ENCODE data around the gene E2F1. TPM values are rescaled to one million over a fixed set of nuclear protein-coding genes. Genes with fewer than 3 reads are reported as not detected.

The E2F1 gene
- polyA plus RNA-seq, 4 donors: 2.2 to 10.9 (median 4.6) TPM

DNA sequence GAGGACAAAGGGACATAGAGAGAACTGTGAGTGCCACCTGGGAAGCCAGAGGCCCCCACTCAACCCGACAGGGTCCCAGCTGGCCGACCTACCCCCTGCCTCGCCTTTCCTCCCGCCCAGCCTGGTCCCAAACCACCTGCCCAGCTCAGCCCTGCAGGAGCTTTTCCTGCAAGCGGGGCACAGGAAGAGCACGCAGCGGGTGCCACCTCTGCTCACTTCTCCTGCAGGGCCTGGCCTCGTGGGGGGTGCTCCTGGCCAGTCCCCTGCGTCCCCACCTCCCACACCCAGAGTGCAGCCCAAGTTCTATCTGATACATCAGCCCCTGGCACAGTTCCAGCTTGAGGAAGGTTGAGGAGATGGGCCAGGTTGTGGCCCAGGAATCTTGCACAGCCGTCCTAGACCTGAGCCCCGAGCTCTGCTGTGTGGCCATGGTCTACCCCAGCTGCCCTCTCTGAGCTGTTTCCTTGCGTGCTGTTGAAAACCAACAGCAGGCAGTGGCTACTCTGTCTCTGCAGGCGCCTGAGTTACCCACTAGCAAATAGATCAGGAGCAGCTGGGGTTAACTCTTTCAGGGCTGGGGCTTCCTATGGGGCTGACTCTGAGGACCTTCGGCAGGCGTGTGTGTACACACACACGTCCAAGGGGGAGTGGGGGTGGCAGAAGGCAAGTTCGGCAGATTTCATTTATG is 13.6 kb downstream of the E2F1 start:
- H3K27ac ChIP-seq (ENCODE audit: low read depth in 1 of 3, low read length in 2 of 3): no peak overlapping the region
- peaks cover 0 to 60% (median 5%) of the 10 kb centered on the region in 3 donors for H3K36me3 ChIP-seq (ENCODE audit: control insufficient read depth in 3 of 3, insufficient read depth in 2 of 3, low read depth in 1 of 3, low read length in 3 of 3)
- DNase-seq (peak in 1 of 2 donors; percentile 27), FAIRE-seq (no peak)
- H3K27me3 ChIP-seq (ENCODE audit: control insufficient read depth in 3 of 3, insufficient read depth in 3 of 3, low read length in 3 of 3): no peaks in the 10 kb centered on the region
- peaks cover 3 to 32% (median 5%) of the 10 kb centered on the region in 3 donors for H3K4me1 ChIP-seq (ENCODE audit: control insufficient read depth in 3 of 3, insufficient read depth in 2 of 3, low read depth in 1 of 3, low read length in 2 of 3)
- H3K9me3 ChIP-seq (ENCODE audit: control insufficient read depth in 2 of 2, insufficient read depth in 1 of 2, low read depth in 1 of 2, low read length in 1 of 2): no peaks in the 10 kb centered on the region
- 35 to 60% (median 37%) methylated on average over 16 to 17 of the region's 17 CpGs for WGBS, 3 donors
- peak overlapping the region in 2 of 3 donors; percentile 68 to 86 for H3K4me3 ChIP-seq (ENCODE audit: low read depth in 1 of 3, low read length in 3 of 3)

DNA sequence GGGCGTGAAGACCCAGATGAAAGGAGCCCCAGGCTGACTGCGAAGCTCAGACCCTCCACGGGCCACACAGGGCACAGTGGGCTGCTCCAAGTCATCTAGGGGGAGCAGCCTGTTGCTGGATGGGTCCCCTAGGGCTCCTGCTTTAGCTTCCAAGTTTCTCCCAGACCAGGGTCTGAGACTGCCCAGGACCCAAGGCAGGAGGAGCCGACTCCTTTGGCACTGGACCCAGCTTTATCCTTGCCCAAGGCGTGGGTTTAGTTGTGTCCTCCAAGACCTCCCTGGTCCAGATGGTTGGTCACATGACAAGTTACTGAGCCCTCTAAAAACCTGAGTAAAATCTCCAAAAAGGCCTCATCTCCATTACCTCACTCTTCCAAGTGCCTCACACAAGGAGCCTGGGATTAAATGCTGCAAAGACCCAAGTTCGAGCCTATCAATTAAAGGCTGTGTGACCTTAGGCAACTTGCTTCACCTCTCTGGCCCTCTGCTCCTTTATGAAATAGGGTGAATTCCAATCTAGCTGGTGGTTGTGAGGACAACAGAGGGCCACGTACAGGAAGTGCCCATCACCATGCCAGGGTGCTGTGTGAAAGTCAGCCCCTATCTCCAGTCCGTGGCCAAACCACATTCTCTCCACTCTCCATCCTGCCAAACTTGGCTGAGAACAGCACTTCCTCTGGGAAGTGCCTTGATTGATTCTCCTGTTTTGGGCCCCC is 14.5 kb downstream of the E2F1 start:
- Histone ChIP-seq H3K36me3 (ENCODE audit: control insufficient read depth in 3 of 3, insufficient read depth in 2 of 3, low read depth in 1 of 3, low read length in 3 of 3) (peaks cover 0 to 52% (median 5%) of the 10 kb centered on the region in 3 donors), H3K4me1 (ENCODE audit: control insufficient read depth in 3 of 3, insufficient read depth in 2 of 3, low read depth in 1 of 3, low read length in 2 of 3) (peaks cover 3 to 34% (median 5%) of the 10 kb centered on the region in 3 donors), H3K4me3 (ENCODE audit: low read depth in 1 of 3, low read length in 3 of 3) (no peak overlapping the region), H3K9me3 (ENCODE audit: control insufficient read depth in 2 of 2, insufficient read depth in 1 of 2, low read depth in 1 of 2, low read length in 1 of 2) (no peaks in the 10 kb centered on the region), H3K27me3 (ENCODE audit: control insufficient read depth in 3 of 3, insufficient read depth in 3 of 3, low read length in 3 of 3) (no peaks in the 10 kb centered on the region), H3K27ac (ENCODE audit: low read depth in 1 of 3, low read length in 2 of 3) (no peak overlapping the region)
- FAIRE-seq (no peak), DNase-seq (no peak)
- WGBS, 3 donors: 82 to 90% (median 85%) methylated on average over 8 of the region's 8 CpGs

DNA sequence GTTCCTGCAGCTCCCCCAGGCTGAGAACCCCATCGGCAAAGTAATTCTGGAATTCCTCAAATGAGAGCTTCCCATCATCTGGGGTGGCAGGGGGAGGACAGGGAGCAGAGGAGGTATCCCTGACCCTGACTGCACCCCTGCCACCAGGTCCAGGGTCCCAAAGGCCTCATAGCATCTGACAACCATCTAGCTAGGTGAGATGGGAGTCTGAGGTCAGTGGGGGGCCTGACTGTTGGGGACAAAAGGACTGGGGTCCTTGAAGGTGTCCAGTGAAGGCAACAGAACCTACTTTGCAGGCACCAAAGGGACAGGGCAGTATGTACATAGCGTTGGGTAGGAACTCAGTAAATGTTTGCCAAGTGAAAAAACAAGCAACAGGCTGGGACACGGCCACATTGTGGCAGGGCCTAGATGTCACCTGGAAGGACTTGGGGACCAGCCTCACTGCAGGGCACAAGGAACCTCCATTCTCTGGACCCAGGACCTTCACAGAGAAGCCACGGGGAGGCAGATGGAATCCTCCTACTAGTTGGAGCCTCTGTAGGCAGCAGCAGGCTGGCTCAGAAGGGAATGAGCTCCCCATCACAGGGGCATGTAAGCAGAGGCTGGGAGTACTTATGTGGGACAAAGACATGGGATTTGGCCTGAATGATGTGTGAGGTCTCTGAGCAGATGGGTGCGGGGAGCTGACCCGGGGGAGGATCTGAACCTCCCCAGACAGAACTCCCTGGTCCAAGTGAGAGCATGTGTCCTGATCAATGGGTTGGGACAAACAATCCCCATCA is 15.3 kb downstream of the E2F1 start:
- Histone ChIP-seq H3K27ac (ENCODE audit: low read depth in 1 of 3, low read length in 2 of 3) (no peak overlapping the region), H3K4me1 (ENCODE audit: control insufficient read depth in 3 of 3, insufficient read depth in 2 of 3, low read depth in 1 of 3, low read length in 2 of 3) (peaks cover 3 to 39% (median 5%) of the 10 kb centered on the region in 3 donors), H3K36me3 (ENCODE audit: control insufficient read depth in 3 of 3, insufficient read depth in 2 of 3, low read depth in 1 of 3, low read length in 3 of 3) (peaks cover 0 to 45% (median 5%) of the 10 kb centered on the region in 3 donors), H3K27me3 (ENCODE audit: control insufficient read depth in 3 of 3, insufficient read depth in 3 of 3, low read length in 3 of 3) (no peaks in the 10 kb centered on the region), H3K9me3 (ENCODE audit: control insufficient read depth in 2 of 2, insufficient read depth in 1 of 2, low read depth in 1 of 2, low read length in 1 of 2) (no peaks in the 10 kb centered on the region), H3K4me3 (ENCODE audit: low read depth in 1 of 3, low read length in 3 of 3) (no peak overlapping the region)
- 86 to 89% (median 88%) methylated on average over 6 of the region's 6 CpGs for WGBS, 3 donors
- FAIRE-seq (no peak), DNase-seq (no peak)

DNA sequence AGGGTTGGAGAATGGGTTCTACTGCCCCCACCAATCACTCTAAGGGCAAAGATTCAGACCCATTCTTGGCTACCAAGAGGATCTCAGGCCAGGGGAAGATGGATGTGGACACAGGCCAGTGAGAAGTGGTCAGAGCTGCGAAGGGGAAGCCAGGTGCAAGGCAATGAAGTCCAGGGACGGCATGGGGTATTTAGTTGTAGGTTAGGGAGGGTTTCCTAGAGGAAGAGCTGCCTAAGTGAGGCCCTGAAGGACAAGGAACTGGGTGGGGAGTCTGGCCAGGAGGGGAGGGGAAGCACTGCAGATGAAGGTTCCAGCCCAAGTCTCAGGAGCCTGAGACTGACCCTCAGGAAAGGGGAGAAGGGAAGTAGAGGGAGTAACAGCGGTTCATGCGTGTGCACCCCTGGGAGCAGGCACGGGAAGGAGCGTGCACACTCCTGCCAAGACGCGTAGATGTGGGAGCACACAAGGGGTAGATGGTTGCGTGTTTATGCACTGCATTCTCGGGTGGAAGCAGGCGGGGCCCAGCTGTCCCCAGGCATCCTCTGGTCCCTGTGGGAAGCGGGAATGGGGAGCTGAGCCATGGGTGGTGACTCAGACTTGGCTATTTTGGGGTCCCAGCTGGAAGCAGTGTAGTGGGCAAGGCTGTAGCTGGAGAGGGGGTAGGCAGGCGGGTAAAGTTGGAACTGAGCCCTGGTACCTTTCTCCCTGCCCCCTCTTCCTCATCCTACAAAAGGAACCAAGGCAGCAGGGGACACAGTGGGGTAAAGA is 16.1 kb downstream of the E2F1 start:
- no peak for DNase-seq
- Histone ChIP-seq H3K4me3 (ENCODE audit: low read depth in 1 of 3, low read length in 3 of 3) (no peak overlapping the region), H3K27ac (ENCODE audit: low read depth in 1 of 3, low read length in 2 of 3) (no peak overlapping the region), H3K27me3 (ENCODE audit: control insufficient read depth in 3 of 3, insufficient read depth in 3 of 3, low read length in 3 of 3) (no peaks in the 10 kb centered on the region), H3K9me3 (ENCODE audit: control insufficient read depth in 2 of 2, insufficient read depth in 1 of 2, low read depth in 1 of 2, low read length in 1 of 2) (no peaks in the 10 kb centered on the region), H3K36me3 (ENCODE audit: control insufficient read depth in 3 of 3, insufficient read depth in 2 of 3, low read depth in 1 of 3, low read length in 3 of 3) (peaks cover 0 to 41% (median 5%) of the 10 kb centered on the region in 3 donors), H3K4me1 (ENCODE audit: control insufficient read depth in 3 of 3, insufficient read depth in 2 of 3, low read depth in 1 of 3, low read length in 2 of 3) (peaks cover 3 to 32% (median 5%) of the 10 kb centered on the region in 3 donors)
- no peak for FAIRE-seq
- WGBS, 3 donors: 76 to 92% (median 89%) methylated on average over 12 to 13 of the region's 13 CpGs

DNA sequence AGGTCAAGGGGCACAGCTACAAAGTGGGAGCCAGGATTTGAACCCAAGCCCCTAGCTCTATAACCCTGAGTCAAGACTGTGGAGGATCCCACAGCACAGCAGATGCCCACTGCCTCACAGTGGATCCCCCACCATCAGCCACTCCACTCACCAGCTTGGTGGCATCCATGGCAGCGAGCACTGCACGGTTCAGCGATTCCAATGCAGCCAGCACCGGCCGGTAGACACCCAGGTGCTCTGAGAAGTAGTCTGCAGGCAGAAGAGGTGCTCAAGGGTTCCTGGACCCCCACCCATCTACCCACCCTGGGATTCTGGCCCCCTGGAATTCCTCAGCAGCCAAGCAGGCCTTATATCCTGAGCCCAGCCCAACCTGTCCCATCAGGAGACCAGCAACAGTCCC is 17.0 kb downstream of the E2F1 start:
- WGBS, 3 donors: 92 to 98% (median 94%) methylated on average over 5 of the region's 5 CpGs
- H3K4me1 ChIP-seq (ENCODE audit: control insufficient read depth in 3 of 3, insufficient read depth in 2 of 3, low read depth in 1 of 3, low read length in 2 of 3): peaks cover 0 to 29% (median 0%) of the 10 kb centered on the region in 3 donors

DNA sequence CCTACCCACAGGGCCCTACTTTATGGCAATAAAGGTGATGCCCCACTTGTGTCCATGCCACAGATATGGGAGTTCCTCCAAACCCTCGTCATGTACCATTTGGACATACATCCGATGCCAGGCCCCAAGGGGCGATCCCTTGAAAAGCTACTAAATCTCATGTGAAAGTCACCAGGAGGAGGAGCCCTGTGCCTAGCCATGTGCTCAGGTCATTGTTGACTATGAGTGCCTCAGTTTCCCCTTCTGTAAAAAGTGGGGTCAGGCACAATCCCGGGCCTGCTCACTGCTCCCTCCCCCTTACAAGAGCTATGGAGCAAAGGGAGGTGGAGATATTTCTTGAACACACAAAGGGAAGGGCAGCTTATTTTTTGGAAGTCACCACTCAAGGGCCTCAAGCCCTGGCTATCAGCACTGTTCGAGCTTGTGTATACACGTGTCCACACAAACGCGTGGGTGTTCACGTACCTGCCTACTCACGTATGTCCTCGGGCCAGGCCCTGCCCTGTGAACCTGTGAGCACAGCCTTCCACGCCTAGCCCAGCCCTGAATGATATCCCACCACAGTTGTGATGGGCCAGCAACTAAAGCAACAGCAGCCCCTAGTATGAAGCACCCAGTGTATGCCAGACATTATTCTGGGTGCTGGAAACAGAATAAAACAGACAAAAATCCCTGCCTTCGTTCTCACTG is 17.6 kb downstream of the E2F1 start:
- no peak overlapping the region for H3K4me3 ChIP-seq (ENCODE audit: low read depth in 1 of 3, low read length in 3 of 3)
- peaks cover 0 to 33% (median 0%) of the 10 kb centered on the region in 3 donors for H3K4me1 ChIP-seq (ENCODE audit: control insufficient read depth in 3 of 3, insufficient read depth in 2 of 3, low read depth in 1 of 3, low read length in 2 of 3)
- FAIRE-seq: no peak
- H3K36me3 ChIP-seq (ENCODE audit: control insufficient read depth in 3 of 3, insufficient read depth in 2 of 3, low read depth in 1 of 3, low read length in 3 of 3): peaks cover 0 to 41% (median 5%) of the 10 kb centered on the region in 3 donors
- no peak for DNase-seq
- 65 to 86% (median 79%) methylated on average over 13 of the region's 13 CpGs for WGBS, 3 donors
- no peaks in the 10 kb centered on the region for H3K9me3 ChIP-seq (ENCODE audit: control insufficient read depth in 2 of 2, insufficient read depth in 1 of 2, low read depth in 1 of 2, low read length in 1 of 2)
- peak overlapping the region in 1 of 3 donors; percentile 3 for H3K27ac ChIP-seq (ENCODE audit: low read depth in 1 of 3, low read length in 2 of 3)
- H3K27me3 ChIP-seq (ENCODE audit: control insufficient read depth in 3 of 3, insufficient read depth in 3 of 3, low read length in 3 of 3): no peaks in the 10 kb centered on the region

More for the DNA sequence above, 17.0 kb downstream of the E2F1 start:
- DNase-seq: no peak
- Histone ChIP-seq H3K36me3 (ENCODE audit: control insufficient read depth in 3 of 3, insufficient read depth in 2 of 3, low read depth in 1 of 3, low read length in 3 of 3) (peaks cover 0 to 41% (median 5%) of the 10 kb centered on the region in 3 donors), H3K4me3 (ENCODE audit: low read depth in 1 of 3, low read length in 3 of 3) (no peak overlapping the region), H3K27me3 (ENCODE audit: control insufficient read depth in 3 of 3, insufficient read depth in 3 of 3, low read length in 3 of 3) (no peaks in the 10 kb centered on the region), H3K27ac (ENCODE audit: low read depth in 1 of 3, low read length in 2 of 3) (no peak overlapping the region), H3K9me3 (ENCODE audit: control insufficient read depth in 2 of 2, insufficient read depth in 1 of 2, low read depth in 1 of 2, low read length in 1 of 2) (no peaks in the 10 kb centered on the region)
- FAIRE-seq: no peak

DNA sequence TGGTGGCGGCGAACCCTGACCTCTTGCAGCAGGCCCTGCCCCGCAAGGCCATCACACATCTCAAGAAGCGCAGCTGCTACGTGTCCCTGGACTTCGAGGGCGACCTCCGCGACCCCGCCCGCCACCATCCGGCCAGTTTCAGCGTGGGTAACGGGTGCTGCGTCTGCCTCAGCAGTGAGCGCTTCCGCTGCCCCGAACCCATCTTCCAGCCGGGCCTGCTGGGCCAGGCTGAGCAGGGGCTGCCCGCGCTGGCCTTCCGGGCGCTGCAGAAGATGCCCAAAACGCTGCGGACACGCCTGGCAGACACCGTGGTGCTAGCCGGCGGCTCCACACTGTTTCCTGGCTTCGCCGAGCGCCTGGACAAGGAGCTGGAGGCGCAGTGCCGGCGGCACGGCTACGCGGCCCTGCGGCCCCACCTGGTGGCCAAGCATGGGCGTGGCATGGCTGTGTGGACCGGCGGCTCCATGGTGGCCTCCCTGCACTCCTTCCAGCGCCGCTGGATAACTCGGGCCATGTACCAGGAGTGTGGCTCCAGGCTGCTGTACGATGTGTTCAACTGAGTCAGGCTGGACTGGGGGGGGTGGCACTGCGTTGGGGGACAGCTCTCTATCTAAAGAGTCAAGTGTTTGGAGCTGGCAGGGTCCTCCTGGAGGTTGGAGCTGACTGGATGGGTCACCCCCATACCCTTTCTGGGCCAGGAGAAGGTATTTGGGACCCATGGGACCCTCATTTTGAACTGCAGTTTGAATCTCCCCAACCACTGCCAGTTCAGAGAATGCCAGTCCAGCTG is 18.3 kb downstream of the E2F1 start:
- DNase-seq (peak; percentile 83 to 91), FAIRE-seq (no peak)
- H3K4me1 ChIP-seq (ENCODE audit: control insufficient read depth in 3 of 3, insufficient read depth in 2 of 3, low read depth in 1 of 3, low read length in 2 of 3): peaks cover 0 to 31% (median 2%) of the 10 kb centered on the region in 3 donors
- H3K4me3 ChIP-seq (ENCODE audit: low read depth in 1 of 3, low read length in 3 of 3): peak overlapping the region; percentile 44 to 58 (median 52)
- WGBS, 3 donors: 2 to 19% (median 11%) methylated on average over 43 to 47 of the region's 47 CpGs
- H3K36me3 ChIP-seq (ENCODE audit: control insufficient read depth in 3 of 3, insufficient read depth in 2 of 3, low read depth in 1 of 3, low read length in 3 of 3): peaks cover 0 to 41% (median 5%) of the 10 kb centered on the region in 3 donors
- H3K27me3 ChIP-seq (ENCODE audit: control insufficient read depth in 3 of 3, insufficient read depth in 3 of 3, low read length in 3 of 3): no peaks in the 10 kb centered on the region
- peak overlapping the region in 2 of 3 donors; percentile 82 to 97 for H3K27ac ChIP-seq (ENCODE audit: low read depth in 1 of 3, low read length in 2 of 3)
- H3K9me3 ChIP-seq (ENCODE audit: control insufficient read depth in 2 of 2, insufficient read depth in 1 of 2, low read depth in 1 of 2, low read length in 1 of 2): no peaks in the 10 kb centered on the region
